ENCODE measurements around the gene MYH4.
A peak's percentile ranks its signal among the peaks of the same experiment; 100 is the strongest.

The MYH4 gene

DNA sequence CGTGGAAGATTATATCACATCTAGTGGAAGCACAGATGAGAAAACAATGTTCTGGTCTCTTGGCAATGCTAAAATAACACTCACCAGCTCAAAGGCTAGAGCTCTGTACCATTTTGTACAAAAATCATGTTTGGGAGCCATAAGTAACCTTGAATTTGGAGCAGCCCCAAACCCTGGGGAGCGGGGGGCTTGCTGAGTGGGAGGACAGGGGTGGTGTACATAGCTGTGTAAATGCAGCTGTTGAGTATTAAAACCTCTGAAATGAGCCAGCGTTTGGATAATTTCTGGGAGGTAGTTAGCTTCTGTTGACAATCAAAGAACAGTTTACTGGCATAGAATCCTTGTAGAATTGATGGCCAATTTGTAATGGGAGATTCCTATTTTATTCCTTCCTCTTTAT, 51.9 kb downstream of the MYH4 start:
- ATAC-seq (ENCODE audit: insufficient read depth, low read depth) = no peak
- H2AFZ ChIP-seq (ENCODE audit: low read depth, low read length) = no peak overlapping the region

DNA sequence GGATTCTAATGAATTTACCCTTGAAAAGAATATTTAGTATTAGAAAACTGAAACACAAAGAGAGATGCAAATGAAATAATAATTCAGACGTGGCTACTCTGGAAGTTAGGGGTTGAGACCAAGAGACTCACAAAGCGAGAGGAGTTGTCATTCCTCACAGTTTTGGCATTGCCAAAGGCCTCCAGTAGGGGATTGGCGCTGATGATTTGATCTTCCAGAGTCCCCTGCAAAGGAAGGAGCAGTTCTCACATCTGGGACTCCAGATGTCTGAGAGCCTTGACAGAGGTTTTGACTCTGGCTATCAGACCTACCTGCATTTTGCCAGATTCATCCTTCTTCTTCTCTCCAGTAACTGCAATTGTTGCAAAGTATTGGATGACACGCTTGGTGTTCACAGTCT, 54.2 kb downstream of the MYH4 start:
- Histone ChIP-seq H2AFZ (ENCODE audit: low read depth, low read length) (no peak overlapping the region), H3K79me2 (ENCODE audit: insufficient read depth, low read length) (no peaks in the 10 kb centered on the region), H3K9ac (ENCODE audit: low read depth, low read length) (no peak overlapping the region), H3K27ac (ENCODE audit: low read length) (no peak overlapping the region), H3K4me1 (ENCODE audit: insufficient read depth, low read length) (no peaks in the 10 kb centered on the region), H3K9me3 (ENCODE audit: insufficient read depth, low read length, severe bottlenecking) (no peaks in the 10 kb centered on the region), H3K36me3 (ENCODE audit: insufficient read depth, low read length) (no peaks in the 10 kb centered on the region), H3K27me3 (ENCODE audit: insufficient read depth, low read length, poor library complexity) (peaks cover 16% of the 10 kb centered on the region), H4K20me1 (ENCODE audit: insufficient read depth, low read length) (no peaks in the 10 kb centered on the region), H3K4me2 (ENCODE audit: insufficient read depth, low read length) (no peak overlapping the region), H3K4me3 (ENCODE audit: low read depth in 1 of 2, low read length in 2 of 2) (no peak overlapping the region)
- ATAC-seq (ENCODE audit: insufficient read depth, low read depth) (no peak), DNase-seq (no peak)
- TF ChIP-seq CTCF (IDR thresholded peaks at IDR 0.05; ENCODE audit: borderline replicate concordance, extremely low read depth, low read length, poor library complexity, severe bottlenecking) = no peak
- no peak for TF ChIP-seq EZH2 (IDR thresholded peaks at IDR 0.05; ENCODE audit: borderline replicate concordance, low read depth, low read length, severe bottlenecking)

More for the DNA sequence above, 51.9 kb downstream of the MYH4 start:
- Histone ChIP-seq H3K27me3 (ENCODE audit: insufficient read depth, low read length, poor library complexity) (peaks cover 22% of the 10 kb centered on the region), H3K27ac (ENCODE audit: low read length) (no peak overlapping the region), H3K4me1 (ENCODE audit: insufficient read depth, low read length) (no peaks in the 10 kb centered on the region), H3K9me3 (ENCODE audit: insufficient read depth, low read length, severe bottlenecking) (no peaks in the 10 kb centered on the region), H3K4me3 (ENCODE audit: low read depth in 1 of 2, low read length in 2 of 2) (no peak overlapping the region), H3K4me2 (ENCODE audit: insufficient read depth, low read length) (no peak overlapping the region), H3K9ac (ENCODE audit: low read depth, low read length) (no peak overlapping the region), H3K79me2 (ENCODE audit: insufficient read depth, low read length) (no peaks in the 10 kb centered on the region), H3K36me3 (ENCODE audit: insufficient read depth, low read length) (no peaks in the 10 kb centered on the region), H4K20me1 (ENCODE audit: insufficient read depth, low read length) (no peaks in the 10 kb centered on the region)
- TF ChIP-seq CTCF (IDR thresholded peaks at IDR 0.05; ENCODE audit: borderline replicate concordance, extremely low read depth, low read length, poor library complexity, severe bottlenecking) = no peak
- TF ChIP-seq EZH2 (IDR thresholded peaks at IDR 0.05; ENCODE audit: borderline replicate concordance, low read depth, low read length, severe bottlenecking) = no peak
- no peak for DNase-seq

DNA sequence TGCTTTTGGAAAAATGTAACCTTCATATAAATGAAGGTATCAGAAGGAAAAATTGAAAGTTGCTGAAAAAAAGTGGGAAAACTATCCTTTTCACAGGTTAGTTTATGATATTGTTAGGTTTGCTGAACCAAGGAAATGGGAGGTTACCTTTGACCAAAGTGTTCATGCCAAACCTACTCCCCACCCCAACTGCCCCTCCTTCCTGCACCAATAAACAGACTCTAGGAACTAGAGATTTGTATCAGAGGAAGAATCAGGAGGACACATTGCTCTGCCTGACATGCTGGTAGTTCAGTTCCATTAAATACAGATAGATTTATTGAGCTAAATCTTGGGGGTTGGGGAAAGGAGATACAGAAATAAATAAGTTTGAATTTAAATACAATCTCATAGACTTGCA, 65.8 kb downstream of the MYH4 start:
- no peaks in the 10 kb centered on the region for H3K4me1 ChIP-seq (ENCODE audit: insufficient read depth, low read length)
- H3K27me3 ChIP-seq (ENCODE audit: insufficient read depth, low read length, poor library complexity) = peaks cover 14% of the 10 kb centered on the region
- no peaks in the 10 kb centered on the region for H3K9me3 ChIP-seq (ENCODE audit: insufficient read depth, low read length, severe bottlenecking)
- no peaks in the 10 kb centered on the region for H4K20me1 ChIP-seq (ENCODE audit: insufficient read depth, low read length)
- no peaks in the 10 kb centered on the region for H3K79me2 ChIP-seq (ENCODE audit: insufficient read depth, low read length)
- H3K4me3 ChIP-seq (ENCODE audit: low read depth in 1 of 2, low read length in 2 of 2) = no peak overlapping the region
- H3K4me2 ChIP-seq (ENCODE audit: insufficient read depth, low read length) = no peak overlapping the region
- ATAC-seq (ENCODE audit: insufficient read depth, low read depth) (no peak), DNase-seq (no peak)
- H3K9ac ChIP-seq (ENCODE audit: low read depth, low read length) = no peak overlapping the region
- H3K36me3 ChIP-seq (ENCODE audit: insufficient read depth, low read length) = no peaks in the 10 kb centered on the region
- TF ChIP-seq EZH2 (IDR thresholded peaks at IDR 0.05; ENCODE audit: borderline replicate concordance, low read depth, low read length, severe bottlenecking) (no peak), CTCF (IDR thresholded peaks at IDR 0.05; ENCODE audit: borderline replicate concordance, extremely low read depth, low read length, poor library complexity, severe bottlenecking) (no peak)
- H3K27ac ChIP-seq (ENCODE audit: low read length) = no peak overlapping the region
- H2AFZ ChIP-seq (ENCODE audit: low read depth, low read length) = no peak overlapping the region

- Histone ChIP-seq H4K20me1 (ENCODE audit: insufficient read depth, low read length) (no peaks in the 10 kb centered on the region), H3K9ac (ENCODE audit: low read depth, low read length) (no peak overlapping the region), H3K27ac (ENCODE audit: low read length) (no peak overlapping the region), H3K4me3 (ENCODE audit: low read depth in 1 of 2, low read length in 2 of 2) (no peak overlapping the region), H3K4me2 (ENCODE audit: insufficient read depth, low read length) (no peak overlapping the region), H3K9me3 (ENCODE audit: insufficient read depth, low read length, severe bottlenecking) (no peaks in the 10 kb centered on the region), H3K79me2 (ENCODE audit: insufficient read depth, low read length) (no peaks in the 10 kb centered on the region), H2AFZ (ENCODE audit: low read depth, low read length) (no peak overlapping the region), H3K36me3 (ENCODE audit: insufficient read depth, low read length) (no peaks in the 10 kb centered on the region), H3K27me3 (ENCODE audit: insufficient read depth, low read length, poor library complexity) (peaks cover 8% of the 10 kb centered on the region), H3K4me1 (ENCODE audit: insufficient read depth, low read length) (no peaks in the 10 kb centered on the region)
- DNase-seq (no peak), ATAC-seq (ENCODE audit: insufficient read depth, low read depth) (no peak)
- TF ChIP-seq EZH2 (IDR thresholded peaks at IDR 0.05; ENCODE audit: borderline replicate concordance, low read depth, low read length, severe bottlenecking) (no peak), CTCF (IDR thresholded peaks at IDR 0.05; ENCODE audit: borderline replicate concordance, extremely low read depth, low read length, poor library complexity, severe bottlenecking) (peak; percentile 28)
Measured at GRCh38 chr17:10398352-10398751, 71.0 kb downstream of the MYH4 start.
